PC-3 (cell line): ENCODE measurements around the gene P2RX3. TPM values are rescaled to one million over a fixed set of nuclear protein-coding genes. Genes with fewer than 3 reads are reported as not detected.

Source experiments
- ATAC-seq: fragments of 200-7000 bp; cut with Tn5 transposase; 2 replicates; pipeline ENCODE4 v1.9.1; 2020; ENCODE audit warnings: mild to moderate bottlenecking, moderate library complexity
- BruUV-seq: library from RNA; stranded (reverse); fragments of 400-500 nt; replicated peaks from 2 replicates; lab custom pipeline; 2021; lab: Mats Ljungman, UMichigan
- CTCF ChIA-PET: fragments of 300-600 bp; sonication (Branson Sonifier 250); formaldehyde crosslinking; loops from one replicate; lab custom pipeline; 2022; ENCODE audit warnings: antibody characterized with exemption; lab: Charles Lee
- POLR2A ChIA-PET: fragments of 300-600 bp; sonication (Branson Sonifier 250); formaldehyde crosslinking; loops from one replicate; lab custom pipeline; 2022; ENCODE audit warnings: antibody characterized with exemption; ENCODE audit not compliant: unreplicated experiment; lab: Charles Lee
- DNase-seq: peaks from one replicate; pipeline ENCODE4 v3.0.0-alpha.2; 2015
- H2AFZ ChIP-seq: fragments of 300-600 bp; sonication (generic); 2 replicates; pipeline ENCODE4 v1.6.0; 2016; ENCODE audit warnings: antibody characterized with exemption, low read length
- H3F3A ChIP-seq: fragments of 300-600 bp; sonication (generic); one replicate; pipeline ENCODE4 v1.6.0; 2017; ENCODE audit warnings: antibody characterized with exemption, low read length, control low read depth, mild to moderate bottlenecking; ENCODE audit not compliant: unreplicated experiment
- H3K27ac ChIP-seq: fragments of 300-600 bp; sonication (generic); 2 replicates; pipeline ENCODE4 v1.5.1; 2016; ENCODE audit warnings: mild to moderate bottlenecking, low read length
- H3K27me3 ChIP-seq: fragments of 300-600 bp; sonication (generic); 2 replicates; pipeline ENCODE4 v1.6.1; 2016; ENCODE audit warnings: low read length, mixed read lengths
- H3K36me3 ChIP-seq: fragments of 300-600 bp; sonication (generic); 2 replicates; pipeline ENCODE4 v1.6.1; 2016; ENCODE audit warnings: low read depth, mixed run types, low read length, mixed read lengths
- H3K4me1 ChIP-seq: fragments of 300-600 bp; sonication (generic); 2 replicates; pipeline ENCODE4 v1.5.1; 2016; ENCODE audit warnings: low read length; ENCODE audit not compliant: insufficient read depth
- H3K4me2 ChIP-seq: fragments of 300-600 bp; sonication (generic); 2 replicates; pipeline ENCODE4 v1.6.0; 2016; ENCODE audit warnings: low read length
- H3K4me3 ChIP-seq: fragments of 300-600 bp; sonication (generic); 2 replicates; pipeline ENCODE4 v1.5.1; 2016; ENCODE audit warnings: mild to moderate bottlenecking, low read length, mixed read lengths
- H3K79me2 ChIP-seq: fragments of 300-600 bp; sonication (generic); 2 replicates; pipeline ENCODE4 v1.6.1; 2017; ENCODE audit warnings: low read length, mixed read lengths
- H3K9ac ChIP-seq: fragments of 300-600 bp; sonication (generic); 2 replicates; pipeline ENCODE4 v1.6.0; 2016; ENCODE audit warnings: mild to moderate bottlenecking, low read length
- H3K9me2 ChIP-seq: fragments of 300-600 bp; sonication (generic); replicated peaks from 2 replicates; pipeline ENCODE4 v1.6.1; 2016; ENCODE audit warnings: mixed run types, low read length, mixed read lengths
- H3K9me3 ChIP-seq: fragments of 300-600 bp; sonication (generic); 2 replicates; pipeline ENCODE4 v1.6.1; 2016; ENCODE audit warnings: low read length, mixed read lengths
- H4K20me1 ChIP-seq: fragments of 300-600 bp; sonication (generic); 2 replicates; pipeline ENCODE4 v1.6.1; 2016; ENCODE audit warnings: low read length, mixed read lengths
- EZH2 ChIP-seq: fragments of 300-600 bp; sonication (generic); IDR thresholded peaks from one replicate; pipeline ENCODE4 v1.6.1; 2017; ENCODE audit warnings: antibody characterized with exemption, mild to moderate bottlenecking, low read length; ENCODE audit not compliant: unreplicated experiment
- EZH2phosphoT487 ChIP-seq: fragments of 300-600 bp; sonication (generic); IDR thresholded peaks from 2 replicates; pipeline ENCODE4 v1.6.1; 2018; ENCODE audit warnings: mild to moderate bottlenecking, antibody characterized with exemption, low read length, borderline replicate concordance
- intact Hi-C: fragments of 100-400 bp; cut with micrococcal nuclease; formaldehyde crosslinking; loops from 2 replicates; pipeline ENCODE4 v1.9.0; 2023
- total RNA-seq: library from RNA; depleted of rRNA; stranded (reverse); fragments of >200 nt; gene quantifications from 2 replicates; pipeline ENCODE4 v1.2.3, GENCODE V29; 2014
- TF ChIP-seq, protein P1 (sequence below): fragments of 300-600 bp; sonication (generic); conservative IDR thresholded peaks from 2 replicates; pipeline ENCODE4 v1.5.1; 2017; ENCODE audit warnings: antibody characterized with exemption, low read depth, mild to moderate bottlenecking, low read length

The P2RX3 gene
- total RNA-seq, 1 experiment from 2014 or later: not detected

DNA sequence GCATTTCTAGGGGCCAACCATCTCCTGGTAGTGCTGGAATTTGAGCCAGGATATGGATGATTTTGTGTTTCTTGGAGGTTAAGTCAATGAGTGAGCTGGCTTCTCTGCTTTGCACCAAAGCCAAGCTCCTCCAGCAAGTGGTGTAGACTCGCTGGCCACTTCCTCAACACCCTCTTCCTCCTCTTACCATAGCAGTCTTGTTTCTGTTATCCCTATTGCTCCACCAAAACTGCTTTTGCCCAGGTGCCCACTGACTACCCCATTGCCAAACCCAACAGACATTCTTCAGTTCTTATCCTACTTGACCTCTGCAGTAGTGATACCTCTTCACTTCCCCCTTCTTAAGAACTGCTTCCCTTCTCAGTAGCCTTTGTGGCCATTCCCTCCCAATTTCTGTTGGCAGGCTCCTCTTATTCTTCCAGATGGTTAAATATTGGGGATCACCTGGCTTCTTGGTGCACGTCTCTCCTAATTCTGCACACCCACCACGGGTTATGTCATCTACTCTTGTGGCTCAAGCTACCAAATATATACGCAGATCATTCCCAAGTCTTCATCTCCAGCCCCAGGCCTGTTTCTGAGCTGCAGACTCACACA is 59.3 kb downstream of the P2RX3 start:
- no peak overlapping the region for H2AFZ ChIP-seq
- H3K4me1 ChIP-seq: peaks cover 28% of the 10 kb centered on the region
- H3K27ac ChIP-seq: no peak overlapping the region
- no peaks in the 10 kb centered on the region for H3K9me3 ChIP-seq
- no peak overlapping the region for H3K4me2 ChIP-seq
- POLR2A ChIA-PET: no interaction called here
- CTCF ChIA-PET: no interaction called here
- H4K20me1 ChIP-seq: no peaks in the 10 kb centered on the region
- TF ChIP-seq, protein P1, sequence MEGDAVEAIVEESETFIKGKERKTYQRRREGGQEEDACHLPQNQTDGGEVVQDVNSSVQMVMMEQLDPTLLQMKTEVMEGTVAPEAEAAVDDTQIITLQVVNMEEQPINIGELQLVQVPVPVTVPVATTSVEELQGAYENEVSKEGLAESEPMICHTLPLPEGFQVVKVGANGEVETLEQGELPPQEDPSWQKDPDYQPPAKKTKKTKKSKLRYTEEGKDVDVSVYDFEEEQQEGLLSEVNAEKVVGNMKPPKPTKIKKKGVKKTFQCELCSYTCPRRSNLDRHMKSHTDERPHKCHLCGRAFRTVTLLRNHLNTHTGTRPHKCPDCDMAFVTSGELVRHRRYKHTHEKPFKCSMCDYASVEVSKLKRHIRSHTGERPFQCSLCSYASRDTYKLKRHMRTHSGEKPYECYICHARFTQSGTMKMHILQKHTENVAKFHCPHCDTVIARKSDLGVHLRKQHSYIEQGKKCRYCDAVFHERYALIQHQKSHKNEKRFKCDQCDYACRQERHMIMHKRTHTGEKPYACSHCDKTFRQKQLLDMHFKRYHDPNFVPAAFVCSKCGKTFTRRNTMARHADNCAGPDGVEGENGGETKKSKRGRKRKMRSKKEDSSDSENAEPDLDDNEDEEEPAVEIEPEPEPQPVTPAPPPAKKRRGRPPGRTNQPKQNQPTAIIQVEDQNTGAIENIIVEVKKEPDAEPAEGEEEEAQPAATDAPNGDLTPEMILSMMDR: no peak
- no peak for TF ChIP-seq EZH2
- TF ChIP-seq EZH2phosphoT487: no peak
- no peak overlapping the region for H3K4me3 ChIP-seq
- DNase-seq (no peak), ATAC-seq (no peak)
- no peaks in the 10 kb centered on the region for H3K79me2 ChIP-seq
- BruUV-seq: no TSS peak
- no peaks in the 10 kb centered on the region for H3K36me3 ChIP-seq
- H3K27me3 ChIP-seq: no peaks in the 10 kb centered on the region; the same call in 1 of the 2 replicates
- no peaks in the 10 kb centered on the region for H3F3A ChIP-seq
- H3K9ac ChIP-seq: no peak overlapping the region
- intact Hi-C loops: no loop called here
- H3K9me2 ChIP-seq: no peaks in the 10 kb centered on the region

DNA sequence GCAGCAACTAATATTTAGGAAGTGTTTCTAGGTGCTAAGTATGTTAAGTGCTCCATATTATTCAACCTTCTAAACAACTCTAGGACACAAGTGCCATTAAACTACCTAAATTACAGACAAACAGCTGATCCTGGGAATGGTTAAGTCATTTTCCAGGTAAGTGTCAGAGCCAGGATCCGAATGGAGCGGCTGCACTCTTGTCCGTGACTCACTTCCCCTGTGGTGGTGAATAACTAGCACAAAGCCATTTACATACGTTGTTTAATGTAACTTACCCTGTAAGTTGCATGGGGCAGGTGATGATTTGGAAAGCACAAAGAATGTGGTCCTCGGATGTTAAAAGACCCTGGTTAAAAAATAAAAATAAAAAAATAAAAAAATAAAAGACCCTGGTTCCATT is 61.1 kb downstream of the P2RX3 start:
- H3K9ac ChIP-seq: no peak overlapping the region
- no TSS peak for BruUV-seq
- H3K36me3 ChIP-seq: no peaks in the 10 kb centered on the region
- ChIA-PET CTCF (no interaction called here), POLR2A (no interaction called here)
- no peak overlapping the region for H2AFZ ChIP-seq
- H3K9me2 ChIP-seq: no peaks in the 10 kb centered on the region
- H3F3A ChIP-seq: no peaks in the 10 kb centered on the region
- peak overlapping the region; percentile 22 for H3K4me2 ChIP-seq
- intact Hi-C loops: no loop called here
- H4K20me1 ChIP-seq: no peaks in the 10 kb centered on the region
- ATAC-seq (peak; percentile 89), DNase-seq (peak; percentile 88)
- H3K9me3 ChIP-seq: no peaks in the 10 kb centered on the region
- TF ChIP-seq, protein P1: no peak
- TF ChIP-seq EZH2phosphoT487 (no peak), EZH2 (no peak)
- peaks cover 35% of the 10 kb centered on the region for H3K4me1 ChIP-seq
- no peaks in the 10 kb centered on the region for H3K79me2 ChIP-seq
- peak overlapping the region; percentile 4; the same call in 1 of the 2 replicates for H3K27ac ChIP-seq
- no peaks in the 10 kb centered on the region for H3K27me3 ChIP-seq
- H3K4me3 ChIP-seq: no peak overlapping the region

DNA sequence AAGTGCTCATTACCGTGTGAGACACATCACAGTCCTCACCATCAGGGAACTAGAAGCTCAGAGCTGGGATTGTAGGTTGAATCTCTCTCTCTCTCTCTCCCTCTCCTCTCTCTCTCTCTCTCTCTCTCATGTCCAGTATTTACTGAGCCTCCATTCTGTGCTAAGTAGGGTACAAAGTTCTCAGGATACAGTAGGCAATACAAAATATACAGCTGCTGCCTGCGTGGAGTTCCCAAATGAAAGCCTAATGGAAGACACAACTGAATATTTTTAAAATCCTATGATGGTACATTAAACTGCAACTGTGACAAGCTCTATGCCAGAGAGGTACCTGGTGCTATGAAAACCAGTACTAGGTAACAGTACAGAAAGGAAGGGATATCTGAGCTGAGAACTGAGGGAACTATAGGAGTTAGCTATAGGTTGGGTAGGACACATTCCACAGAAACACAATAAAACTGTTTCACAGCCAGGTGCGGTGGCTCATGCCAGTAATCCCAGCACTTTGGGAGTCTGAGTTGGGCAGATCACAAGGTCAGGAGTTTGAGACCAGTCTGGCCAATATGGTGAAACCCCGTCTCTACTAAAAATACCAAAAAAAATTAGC is 61.9 kb downstream of the P2RX3 start:
- POLR2A ChIA-PET: interaction anchor here (0.6 kb wide), 1 partner anchor 232 kb away, joined by 5 read pairs; no protein-coding TSS in a partner anchor
- ATAC-seq: no peak
- intact Hi-C loops: loop anchor here (5.0 kb wide), 1 partner anchor 42 kb away; no protein-coding TSS in a partner anchor

More for the DNA sequence above, 61.9 kb downstream of the P2RX3 start:
- DNase-seq: no peak
- Histone ChIP-seq H3K9ac (no peak overlapping the region), H3K4me2 (no peak overlapping the region), H2AFZ (no peak overlapping the region), H3K9me2 (no peaks in the 10 kb centered on the region), H3K9me3 (no peaks in the 10 kb centered on the region), H3K36me3 (no peaks in the 10 kb centered on the region), H3K4me1 (peaks cover 35% of the 10 kb centered on the region), H3K79me2 (no peaks in the 10 kb centered on the region), H4K20me1 (no peaks in the 10 kb centered on the region), H3K27ac (peak overlapping the region; percentile 25; the same call in 1 of the 2 replicates), H3K4me3 (no peak overlapping the region), H3K27me3 (no peaks in the 10 kb centered on the region), H3F3A (no peaks in the 10 kb centered on the region)
- TF ChIP-seq, protein P1: no peak
- TF ChIP-seq EZH2phosphoT487 (no peak), EZH2 (no peak)
- no TSS peak for BruUV-seq
- CTCF ChIA-PET: no interaction called here
